ENCODE results near the gene PPP1R9B. TPM values are rescaled to one million over a fixed set of nuclear protein-coding genes. Genes with fewer than 3 reads are reported as not detected.

PPP1R9B gene
- total RNA-seq, 1 donor from 2014 or later, result 35.2 TPM

DNA sequence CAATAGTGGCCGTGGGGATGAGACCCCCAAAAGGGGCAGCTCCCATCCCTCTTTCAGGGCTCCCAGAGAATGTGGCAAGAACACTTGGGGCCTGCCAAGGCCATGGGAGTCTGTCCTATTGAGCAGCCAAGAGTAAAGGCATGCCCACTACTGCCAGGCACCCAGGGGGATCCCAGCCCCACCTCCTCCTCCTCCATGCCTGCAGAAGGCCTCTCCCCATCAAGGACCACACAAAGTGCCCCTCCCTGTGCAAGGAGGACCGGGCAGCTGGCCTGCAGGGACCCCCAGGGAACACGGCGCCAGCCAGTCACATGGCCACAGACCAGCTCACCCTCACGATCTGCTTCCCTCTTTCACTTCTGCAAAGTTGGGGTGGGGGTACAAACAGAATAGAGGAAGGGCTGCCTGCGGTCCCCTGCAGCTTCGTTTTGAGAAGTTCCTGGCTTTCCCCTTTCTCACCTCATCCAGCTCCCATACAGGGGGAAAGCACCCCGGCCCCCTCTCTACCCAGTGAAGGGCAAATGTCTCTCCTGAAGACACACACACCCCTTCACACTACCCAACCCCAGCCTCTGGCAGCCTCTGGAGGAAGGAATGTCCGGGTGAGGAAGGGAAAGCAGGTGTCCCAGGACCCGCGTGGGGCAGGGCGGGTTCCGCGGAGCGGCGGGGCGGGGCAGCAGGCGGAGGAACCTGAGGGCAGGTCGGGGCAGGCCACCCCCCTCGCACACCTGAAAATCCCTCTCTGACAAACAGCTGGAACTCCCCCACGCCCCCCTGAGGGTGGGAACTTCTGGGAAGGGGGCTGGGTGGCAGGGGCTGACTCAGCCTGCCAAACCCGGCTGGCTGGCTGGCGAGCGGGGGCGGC lies 2.0 kb downstream of the PPP1R9B start:
- TF ChIP-seq, protein P1, sequence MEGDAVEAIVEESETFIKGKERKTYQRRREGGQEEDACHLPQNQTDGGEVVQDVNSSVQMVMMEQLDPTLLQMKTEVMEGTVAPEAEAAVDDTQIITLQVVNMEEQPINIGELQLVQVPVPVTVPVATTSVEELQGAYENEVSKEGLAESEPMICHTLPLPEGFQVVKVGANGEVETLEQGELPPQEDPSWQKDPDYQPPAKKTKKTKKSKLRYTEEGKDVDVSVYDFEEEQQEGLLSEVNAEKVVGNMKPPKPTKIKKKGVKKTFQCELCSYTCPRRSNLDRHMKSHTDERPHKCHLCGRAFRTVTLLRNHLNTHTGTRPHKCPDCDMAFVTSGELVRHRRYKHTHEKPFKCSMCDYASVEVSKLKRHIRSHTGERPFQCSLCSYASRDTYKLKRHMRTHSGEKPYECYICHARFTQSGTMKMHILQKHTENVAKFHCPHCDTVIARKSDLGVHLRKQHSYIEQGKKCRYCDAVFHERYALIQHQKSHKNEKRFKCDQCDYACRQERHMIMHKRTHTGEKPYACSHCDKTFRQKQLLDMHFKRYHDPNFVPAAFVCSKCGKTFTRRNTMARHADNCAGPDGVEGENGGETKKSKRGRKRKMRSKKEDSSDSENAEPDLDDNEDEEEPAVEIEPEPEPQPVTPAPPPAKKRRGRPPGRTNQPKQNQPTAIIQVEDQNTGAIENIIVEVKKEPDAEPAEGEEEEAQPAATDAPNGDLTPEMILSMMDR (IDR thresholded peaks at IDR 0.05; ENCODE audit: insufficient read depth, low read length, poor library complexity, severe bottlenecking), result peak; percentile 51
- DNase-seq (ENCODE audit: low read depth), result no peak
- no peaks in the 10 kb centered on the region for H3K27me3 ChIP-seq (ENCODE audit: control insufficient read depth, insufficient read depth, low read length)
- H3K4me3 ChIP-seq (ENCODE audit: low read depth, low read length), result peak overlapping the region; percentile 73
- H3K36me3 ChIP-seq (ENCODE audit: control insufficient read depth, insufficient read depth, low read length), result no peaks in the 10 kb centered on the region

DNA sequence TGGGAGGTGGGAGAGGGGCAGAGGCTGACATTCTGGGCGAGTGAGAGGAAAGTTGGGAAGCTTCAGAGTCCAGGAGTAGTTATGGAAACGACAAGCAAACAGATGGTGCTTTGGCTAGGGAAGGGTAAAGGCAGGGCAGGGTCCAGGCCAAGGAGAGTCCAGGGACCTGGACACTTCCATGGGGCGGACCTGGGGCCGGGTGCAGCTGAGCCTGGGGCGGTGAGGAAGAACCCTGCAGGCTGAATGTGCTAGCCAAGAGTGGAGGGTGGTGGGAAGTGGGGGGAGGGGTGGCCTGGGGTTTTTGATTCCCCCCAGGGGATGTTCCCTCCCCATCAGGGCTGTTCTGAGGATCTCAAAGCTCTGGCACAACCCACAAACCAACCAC lies 2.6 kb downstream of the PPP1R9B start:
- H3K4me3 ChIP-seq (ENCODE audit: low read depth, low read length), result peak overlapping the region; percentile 73
- no peaks in the 10 kb centered on the region for H3K27me3 ChIP-seq (ENCODE audit: control insufficient read depth, insufficient read depth, low read length)
- H3K36me3 ChIP-seq (ENCODE audit: control insufficient read depth, insufficient read depth, low read length), result no peaks in the 10 kb centered on the region
- no peak for DNase-seq (ENCODE audit: low read depth)
- TF ChIP-seq, protein P1 (IDR thresholded peaks at IDR 0.05; ENCODE audit: insufficient read depth, low read length, poor library complexity, severe bottlenecking), result no peak

DNA sequence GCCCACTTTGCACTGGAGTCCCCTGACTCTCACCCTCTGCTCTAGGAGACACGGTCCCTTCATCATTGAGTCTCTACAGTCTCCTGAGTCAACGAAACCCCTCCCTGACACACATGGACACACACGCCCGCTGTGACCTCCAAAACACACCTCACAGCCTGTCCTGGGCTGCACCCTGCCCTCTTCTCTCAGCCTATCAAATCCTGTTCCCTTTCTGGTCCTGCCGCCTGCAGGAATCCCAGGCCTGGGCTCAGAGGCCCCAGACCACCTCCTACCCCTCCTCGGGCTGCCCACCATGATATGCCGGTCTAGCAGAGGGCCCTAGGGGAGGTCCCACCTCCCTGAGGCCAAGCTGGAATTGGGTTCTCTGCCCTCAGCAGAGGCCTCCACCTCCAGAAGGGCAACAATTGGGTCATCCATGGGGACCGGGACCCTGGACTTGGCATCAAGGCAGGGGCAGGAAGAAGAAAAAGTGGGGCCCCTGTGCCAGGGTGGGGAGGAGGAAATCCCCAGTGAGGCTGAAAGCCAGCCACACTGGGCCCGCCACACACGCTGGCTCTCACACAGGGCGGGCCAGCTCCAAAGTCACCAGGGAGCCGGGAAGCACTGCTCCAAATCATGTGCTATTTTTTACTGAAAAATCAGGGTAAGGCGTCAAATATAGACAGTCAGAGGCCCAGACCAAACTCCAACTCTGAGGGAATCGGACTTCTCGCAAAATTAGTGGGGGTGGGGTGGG lies 3.4 kb downstream of the PPP1R9B start:
- no peak for DNase-seq (ENCODE audit: low read depth)
- no peak overlapping the region for H3K4me3 ChIP-seq (ENCODE audit: low read depth, low read length)
- H3K27me3 ChIP-seq (ENCODE audit: control insufficient read depth, insufficient read depth, low read length), result no peaks in the 10 kb centered on the region
- no peaks in the 10 kb centered on the region for H3K36me3 ChIP-seq (ENCODE audit: control insufficient read depth, insufficient read depth, low read length)
- TF ChIP-seq, protein P1 (IDR thresholded peaks at IDR 0.05; ENCODE audit: insufficient read depth, low read length, poor library complexity, severe bottlenecking), result no peak

DNA sequence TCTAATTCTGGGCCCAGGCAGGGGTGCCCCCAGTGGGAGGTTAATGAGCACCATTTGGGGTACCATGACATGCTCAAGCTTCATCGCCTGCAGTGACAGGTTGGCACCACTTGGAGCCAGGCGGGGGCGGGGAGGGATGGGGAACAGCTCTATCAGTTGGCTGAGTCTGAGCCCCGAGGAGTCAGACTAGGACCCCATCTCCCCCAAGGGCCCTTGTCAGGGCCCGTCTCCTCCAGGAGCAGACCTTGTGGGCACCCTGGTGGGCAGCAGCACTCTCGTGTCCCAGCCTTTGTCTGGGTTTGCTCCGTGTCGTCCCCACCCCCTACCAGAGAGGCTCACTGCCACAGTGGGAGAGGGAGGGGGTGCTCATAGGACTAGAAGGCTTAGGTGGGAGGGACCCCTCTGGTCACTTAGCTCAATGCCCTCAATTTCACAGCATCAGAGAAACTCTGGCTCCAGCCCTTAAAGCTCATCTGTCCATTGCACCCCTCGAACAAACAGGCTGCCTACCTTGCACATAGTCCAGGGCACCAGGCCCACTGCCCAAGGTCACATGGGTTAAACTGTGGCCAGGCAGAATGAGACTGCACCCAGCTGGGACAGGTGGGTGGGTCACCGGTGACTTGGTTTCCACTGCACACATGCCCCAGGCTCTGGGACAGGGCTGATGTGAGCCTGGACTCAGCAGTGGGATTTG lies 4.1 kb downstream of the PPP1R9B start:
- DNase-seq (ENCODE audit: low read depth), result no peak
- Histone ChIP-seq H3K36me3 (ENCODE audit: control insufficient read depth, insufficient read depth, low read length) (no peaks in the 10 kb centered on the region), H3K4me3 (ENCODE audit: low read depth, low read length) (no peak overlapping the region), H3K27me3 (ENCODE audit: control insufficient read depth, insufficient read depth, low read length) (no peaks in the 10 kb centered on the region)
- TF ChIP-seq, protein P1 (IDR thresholded peaks at IDR 0.05; ENCODE audit: insufficient read depth, low read length, poor library complexity, severe bottlenecking), result peak; percentile 1

DNA sequence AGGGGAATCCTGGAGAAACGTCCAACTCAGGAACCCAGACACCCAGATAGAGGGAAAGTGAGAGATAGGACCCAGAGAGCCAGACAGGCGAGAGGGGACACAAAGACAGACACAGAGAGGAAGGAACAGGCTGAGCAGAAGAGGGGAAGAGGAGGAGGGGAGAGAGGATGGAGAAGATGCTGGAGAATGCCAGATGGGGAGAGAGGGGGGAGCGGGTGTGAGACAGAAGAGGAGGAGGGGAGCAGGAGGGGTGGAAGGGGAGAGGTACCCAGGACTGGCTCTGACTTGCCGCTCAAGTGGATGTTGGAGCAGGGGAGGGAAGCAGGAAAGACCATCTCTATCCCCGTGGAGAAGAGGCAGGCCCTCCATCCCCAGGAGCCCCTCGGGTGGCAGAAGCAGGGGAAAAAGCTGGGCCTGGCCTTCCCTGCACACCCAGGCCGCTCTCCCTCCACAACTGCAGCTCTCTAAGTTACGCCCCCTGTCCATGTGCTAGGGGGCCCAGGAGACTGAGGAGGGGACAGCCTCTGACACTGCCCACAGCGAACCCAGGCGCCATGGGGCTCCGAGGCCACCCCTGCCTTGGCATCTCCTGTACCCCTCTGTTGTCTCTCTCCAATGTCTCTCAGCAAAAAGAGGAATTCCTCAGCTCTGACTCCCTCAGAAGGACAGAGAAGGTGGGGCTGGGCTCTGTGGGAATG lies 4.8 kb downstream of the PPP1R9B start:
- Histone ChIP-seq H3K27me3 (ENCODE audit: control insufficient read depth, insufficient read depth, low read length) (no peaks in the 10 kb centered on the region), H3K36me3 (ENCODE audit: control insufficient read depth, insufficient read depth, low read length) (peaks cover 4% of the 10 kb centered on the region), H3K4me3 (ENCODE audit: low read depth, low read length) (no peak overlapping the region)
- no peak for DNase-seq (ENCODE audit: low read depth)
- TF ChIP-seq, protein P1 (IDR thresholded peaks at IDR 0.05; ENCODE audit: insufficient read depth, low read length, poor library complexity, severe bottlenecking), result no peak

Data from kidney epithelial cell (primary cell).